ENCODE results near the gene NOX5. TPM values are rescaled to one million over a fixed set of nuclear protein-coding genes. Genes with fewer than 3 reads are reported as not detected.

NOX5 gene
- total RNA-seq, 4 donors from 2014 or later: 0.19 to 1.5 (median 0.46) TPM

DNA sequence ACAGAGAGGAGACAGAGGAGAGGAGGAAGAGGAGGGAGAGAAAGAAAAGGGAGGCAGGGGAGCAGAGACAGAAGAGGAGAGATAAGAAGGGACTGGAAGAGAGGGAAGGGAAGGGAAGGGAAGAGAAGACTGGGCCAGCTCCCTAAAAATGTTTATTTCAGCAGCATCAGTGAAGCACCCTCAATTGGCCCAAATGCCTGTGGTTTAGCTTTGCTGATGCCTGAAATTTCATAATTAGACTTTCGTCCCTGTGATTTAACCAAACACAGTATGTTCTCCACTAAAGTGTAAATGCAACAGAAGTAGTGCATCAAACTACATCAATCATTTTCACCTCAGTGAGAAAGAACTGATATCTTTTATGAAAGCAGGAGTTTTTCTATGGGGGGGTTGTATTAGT is 55.9 kb downstream of the NOX5 start:
- peaks cover 0 to 16% (median 0%) of the 10 kb centered on the region in 4 donors for H3K27me3 ChIP-seq
- H3K27ac ChIP-seq: no peak overlapping the region
- intact Hi-C loops (cut with DNase I): no loop called here
- H3K4me1 ChIP-seq: peaks cover 7 to 21% (median 12%) of the 10 kb centered on the region in 3 donors
- TF ChIP-seq, protein P1, sequence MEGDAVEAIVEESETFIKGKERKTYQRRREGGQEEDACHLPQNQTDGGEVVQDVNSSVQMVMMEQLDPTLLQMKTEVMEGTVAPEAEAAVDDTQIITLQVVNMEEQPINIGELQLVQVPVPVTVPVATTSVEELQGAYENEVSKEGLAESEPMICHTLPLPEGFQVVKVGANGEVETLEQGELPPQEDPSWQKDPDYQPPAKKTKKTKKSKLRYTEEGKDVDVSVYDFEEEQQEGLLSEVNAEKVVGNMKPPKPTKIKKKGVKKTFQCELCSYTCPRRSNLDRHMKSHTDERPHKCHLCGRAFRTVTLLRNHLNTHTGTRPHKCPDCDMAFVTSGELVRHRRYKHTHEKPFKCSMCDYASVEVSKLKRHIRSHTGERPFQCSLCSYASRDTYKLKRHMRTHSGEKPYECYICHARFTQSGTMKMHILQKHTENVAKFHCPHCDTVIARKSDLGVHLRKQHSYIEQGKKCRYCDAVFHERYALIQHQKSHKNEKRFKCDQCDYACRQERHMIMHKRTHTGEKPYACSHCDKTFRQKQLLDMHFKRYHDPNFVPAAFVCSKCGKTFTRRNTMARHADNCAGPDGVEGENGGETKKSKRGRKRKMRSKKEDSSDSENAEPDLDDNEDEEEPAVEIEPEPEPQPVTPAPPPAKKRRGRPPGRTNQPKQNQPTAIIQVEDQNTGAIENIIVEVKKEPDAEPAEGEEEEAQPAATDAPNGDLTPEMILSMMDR (IDR thresholded peaks at IDR 0.05): no peak
- no peak for TF ChIP-seq POLR2A (IDR thresholded peaks at IDR 0.05)
- no peak overlapping the region for H3K4me3 ChIP-seq
- peaks cover 0 to 8% (median 0%) of the 10 kb centered on the region in 3 donors for H3K9me3 ChIP-seq
- H3K36me3 ChIP-seq: no peaks in the 10 kb centered on the region
- WGBS, 2 donors: 70 to 88% methylated on average over 1 of the region's 1 CpG
- DNase-seq: no peak

DNA sequence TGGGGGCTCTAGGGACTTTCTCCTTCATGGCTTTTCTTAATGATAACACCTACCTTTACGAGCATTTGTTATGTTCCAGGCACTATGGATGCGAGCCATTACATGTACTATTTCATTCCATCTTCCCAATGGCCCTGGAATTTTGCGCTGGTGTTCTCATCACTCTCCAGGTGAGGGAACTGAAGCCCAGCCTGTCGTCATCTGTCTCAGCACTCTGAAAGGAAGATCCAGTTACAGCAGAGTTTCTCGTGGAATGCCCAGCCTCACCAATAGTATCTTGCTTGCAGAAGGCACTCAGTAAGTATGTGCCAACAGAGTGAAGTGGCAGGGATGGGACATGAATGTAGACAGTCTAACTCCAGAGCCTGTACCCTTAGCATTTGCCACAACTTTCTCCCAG is 56.8 kb downstream of the NOX5 start:
- DNase-seq: no peak
- intact Hi-C loops (cut with DNase I): no loop called here
- no peak overlapping the region for H3K27ac ChIP-seq
- 83 to 91% methylated on average over 4 to 5 of the region's 5 CpGs for WGBS, 2 donors
- peaks cover 7 to 24% (median 16%) of the 10 kb centered on the region in 3 donors for H3K4me1 ChIP-seq
- no peaks in the 10 kb centered on the region for H3K36me3 ChIP-seq
- peaks cover 0 to 16% (median 0%) of the 10 kb centered on the region in 4 donors for H3K27me3 ChIP-seq
- H3K4me3 ChIP-seq: no peak overlapping the region
- H3K9me3 ChIP-seq: peaks cover 0 to 8% (median 0%) of the 10 kb centered on the region in 3 donors
- no peak for TF ChIP-seq POLR2A (IDR thresholded peaks at IDR 0.05)
- TF ChIP-seq, protein P1 (IDR thresholded peaks at IDR 0.05): no peak

- H3K36me3 ChIP-seq: no peaks in the 10 kb centered on the region
- H3K27ac ChIP-seq: no peak overlapping the region
- intact Hi-C loops (cut with DNase I): no loop called here
- H3K4me1 ChIP-seq: peaks cover 7 to 24% (median 16%) of the 10 kb centered on the region in 3 donors
- H3K4me3 ChIP-seq: no peak overlapping the region
- peaks cover 0 to 7% (median 0%) of the 10 kb centered on the region in 3 donors for H3K9me3 ChIP-seq
- peaks cover 0 to 16% (median 0%) of the 10 kb centered on the region in 4 donors for H3K27me3 ChIP-seq
- 78 to 81% methylated on average over 2 of the region's 2 CpGs for WGBS, 2 donors
- DNase-seq: no peak
- no peak for TF ChIP-seq POLR2A (IDR thresholded peaks at IDR 0.05)
- TF ChIP-seq, protein P1 (IDR thresholded peaks at IDR 0.05): no peak
Observed at GRCh38 chr15:69072906-69073305, 58.4 kb downstream of the NOX5 start.

- H3K27ac ChIP-seq: peak overlapping the region; percentile 63 to 82 (median 70)
- H3K36me3 ChIP-seq: no peaks in the 10 kb centered on the region
- TF ChIP-seq, protein P1 (IDR thresholded peaks at IDR 0.05): no peak
- no peak for TF ChIP-seq POLR2A (IDR thresholded peaks at IDR 0.05)
- intact Hi-C loops (cut with DNase I): no loop called here
- peaks cover 0 to 16% (median 0%) of the 10 kb centered on the region in 4 donors for H3K27me3 ChIP-seq
- no peaks in the 10 kb centered on the region for H3K9me3 ChIP-seq
- 1 to 2% methylated on average over 9 to 13 of the region's 45 CpGs for WGBS, 2 donors
- peaks cover 7 to 24% (median 16%) of the 10 kb centered on the region in 3 donors for H3K4me1 ChIP-seq
- DNase-seq: no peak
- H3K4me3 ChIP-seq: peak overlapping the region; percentile 43 to 68 (median 56)
Observed at GRCh38 chr15:69074001-69074842, 59.7 kb downstream of the NOX5 start.

DNA sequence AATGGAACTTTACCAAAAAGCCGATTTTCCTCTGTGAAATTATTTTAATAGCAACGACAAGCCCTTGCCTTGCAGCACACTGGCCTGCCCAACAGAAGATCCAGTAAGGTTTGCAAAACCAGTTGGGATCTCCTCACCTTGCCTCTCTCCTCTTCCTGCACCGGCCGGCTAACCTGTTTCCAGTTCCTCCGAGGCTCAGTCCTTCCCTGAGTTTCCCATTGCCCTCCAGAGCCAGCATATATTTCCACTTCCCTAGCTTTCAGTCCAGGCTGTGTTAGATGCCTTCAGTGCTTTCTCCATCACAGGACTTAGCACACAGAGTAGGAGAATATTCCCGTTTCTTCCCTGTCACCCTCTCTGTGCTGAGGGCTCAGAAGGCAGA is 60.3 kb downstream of the NOX5 start:
- WGBS, 2 donors: 31 to 34% methylated on average over 6 of the region's 6 CpGs
- DNase-seq: no peak

More for the DNA sequence above, 60.3 kb downstream of the NOX5 start:
- intact Hi-C loops (cut with DNase I): no loop called here
- Histone ChIP-seq H3K4me1 (peaks cover 7 to 24% (median 16%) of the 10 kb centered on the region in 3 donors), H3K27me3 (peaks cover 0 to 16% (median 0%) of the 10 kb centered on the region in 4 donors), H3K9me3 (no peaks in the 10 kb centered on the region), H3K4me3 (peak overlapping the region in 3 of 4 donors; percentile 49 to 68 (median 64)), H3K27ac (peak overlapping the region in 2 of 4 donors; percentile 63 to 82), H3K36me3 (no peaks in the 10 kb centered on the region)
- TF ChIP-seq, protein P1 (IDR thresholded peaks at IDR 0.05): no peak
- TF ChIP-seq POLR2A (IDR thresholded peaks at IDR 0.05): no peak

Measured in esophagus squamous epithelium (tissue), 5 donors.